SK-N-DZ (cell line): ENCODE results near the gene PIGQ.

Experiments used
- DNase-seq: peaks from one replicate; pipeline ENCODE4 v3.0.0-alpha.2; 2015; ENCODE audit warnings: low spot score

The PIGQ gene

DNA sequence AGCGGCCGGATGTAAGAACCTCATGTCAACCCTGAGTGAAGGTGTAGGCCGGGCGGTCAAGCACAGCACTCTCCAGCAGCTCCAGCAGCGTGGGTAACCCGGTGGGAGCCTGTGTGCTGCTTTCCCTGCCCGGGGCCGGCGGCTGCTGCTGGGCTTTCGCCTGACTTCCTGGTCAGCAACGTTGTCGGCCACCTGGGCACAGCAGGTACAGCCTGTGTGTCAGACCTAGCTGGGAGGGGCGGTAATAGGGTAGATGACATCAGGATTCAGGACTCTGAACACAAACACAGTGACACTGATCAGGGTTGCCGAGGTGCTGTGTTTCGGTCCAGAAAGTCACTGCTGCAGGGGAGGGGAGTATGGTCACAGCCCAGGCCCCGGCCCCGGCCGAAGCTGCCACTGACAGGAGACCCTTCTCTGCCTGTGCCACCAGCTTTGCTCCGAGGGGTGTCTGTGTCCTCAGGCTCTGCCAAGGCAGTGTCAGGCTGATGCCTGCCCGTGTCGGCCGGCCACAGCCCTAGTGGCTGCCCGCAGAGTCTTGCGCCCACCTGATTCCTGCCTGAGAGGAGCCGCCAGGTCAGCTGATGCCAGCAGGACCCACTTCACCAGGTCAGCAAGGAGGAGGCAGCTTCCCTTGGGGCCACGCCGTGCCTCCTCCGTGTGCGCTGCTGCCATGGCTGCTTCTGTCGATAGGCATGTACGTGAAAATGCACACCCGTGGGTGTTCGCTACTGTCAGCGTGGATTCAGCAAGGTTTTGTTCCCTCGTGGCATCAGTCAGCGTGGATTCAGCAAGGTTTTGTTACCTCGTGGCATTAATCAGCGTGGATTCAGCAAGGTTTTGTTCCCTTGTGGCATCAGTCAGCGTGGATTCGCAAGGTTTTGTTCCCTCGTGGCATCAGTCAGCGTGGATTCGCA is 29.3 kb downstream of the PIGQ start:
- no peak for DNase-seq

DNA sequence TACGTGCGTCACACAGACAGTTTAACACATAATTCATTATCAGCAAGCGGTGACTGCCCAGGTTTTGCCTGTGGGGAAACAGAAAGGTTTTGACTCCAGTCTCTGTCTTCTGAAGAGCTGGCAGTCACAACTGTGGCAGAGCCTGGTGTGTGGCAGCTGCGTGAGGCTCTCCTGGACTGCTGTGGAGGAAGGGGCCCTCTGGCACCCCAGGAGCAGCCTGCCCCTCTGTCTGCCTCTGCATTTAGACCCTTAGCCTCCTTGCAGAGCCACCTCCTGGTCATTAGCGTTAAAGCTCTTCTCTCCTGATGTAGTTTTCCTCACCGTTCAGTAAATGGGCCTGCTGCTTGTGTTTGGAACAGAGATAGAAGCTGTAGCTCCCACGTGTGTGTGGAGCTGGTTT is 31.0 kb downstream of the PIGQ start:
- DNase-seq, result no peak

DNA sequence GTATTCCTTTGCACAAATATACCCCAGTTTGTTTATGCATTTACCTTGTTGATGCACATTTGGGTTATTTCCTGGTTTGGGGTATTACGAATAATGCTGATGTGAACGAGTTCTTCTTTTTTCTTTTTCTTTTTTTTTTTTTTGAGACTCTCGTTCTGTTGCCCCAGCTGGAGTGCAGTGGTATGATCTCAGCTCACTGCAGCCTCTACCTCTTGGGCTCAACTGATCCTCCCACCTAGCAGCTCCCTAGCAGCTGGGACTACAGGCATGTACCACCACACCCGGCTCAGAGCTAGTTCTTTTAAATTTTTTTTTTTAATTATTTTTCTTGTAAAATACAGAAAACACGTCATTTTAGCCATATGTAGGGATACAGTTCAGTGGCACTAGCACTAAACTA is 34.2 kb downstream of the PIGQ start:
- DNase-seq, result no peak

- no peak for DNase-seq
Measured at GRCh38 chr16:606656-607307, 37.0 kb downstream of the PIGQ start.

GRCh38 chr16:608019-608418 is 38.3 kb downstream of the PIGQ start:
- no peak for DNase-seq

DNA sequence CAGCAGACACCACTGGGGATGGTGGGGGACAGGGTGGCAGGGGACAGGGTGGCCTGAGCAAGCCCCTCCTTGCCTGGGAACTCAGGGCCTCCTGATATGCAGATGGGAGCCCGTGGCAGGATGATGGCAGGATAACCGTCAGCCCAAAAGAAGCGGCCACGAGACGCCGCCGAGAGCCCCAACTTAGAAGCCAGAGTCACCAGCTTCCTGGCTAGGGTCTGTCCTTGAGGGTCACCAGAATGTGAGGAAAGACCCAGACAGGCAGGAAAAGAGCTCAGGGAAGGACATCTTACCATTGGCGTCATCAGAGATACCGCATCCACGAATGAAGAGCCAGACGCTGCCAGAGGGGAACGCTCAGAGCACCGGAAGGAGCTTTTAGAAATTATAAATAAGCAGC is 39.5 kb downstream of the PIGQ start:
- no peak for DNase-seq

- DNase-seq, result no peak
Measured at GRCh38 chr16:609984-610383, 40.2 kb downstream of the PIGQ start.

- DNase-seq, result peak; percentile 9
Measured at GRCh38 chr16:610513-611381, 41.0 kb downstream of the PIGQ start.

DNA sequence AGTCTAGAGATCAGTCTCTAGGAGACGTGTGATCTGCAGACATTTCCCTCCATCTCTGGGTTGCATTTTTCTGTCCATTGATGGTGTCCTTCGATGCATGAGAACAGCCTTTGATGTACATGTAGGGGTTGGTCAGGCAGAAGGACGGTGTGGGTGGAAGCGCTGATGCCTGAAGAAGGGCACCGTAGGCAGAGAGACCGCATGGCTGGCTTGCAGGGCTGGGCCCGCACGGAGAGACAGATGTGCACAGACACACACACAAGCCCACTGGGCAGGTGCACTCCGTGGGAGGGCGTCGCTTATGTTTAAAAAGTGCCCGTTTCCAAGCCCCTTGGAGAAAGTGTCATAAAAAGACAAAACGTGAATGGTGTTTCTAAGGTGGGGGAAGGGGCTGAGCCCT is 45.4 kb downstream of the PIGQ start:
- no peak for DNase-seq

DNA sequence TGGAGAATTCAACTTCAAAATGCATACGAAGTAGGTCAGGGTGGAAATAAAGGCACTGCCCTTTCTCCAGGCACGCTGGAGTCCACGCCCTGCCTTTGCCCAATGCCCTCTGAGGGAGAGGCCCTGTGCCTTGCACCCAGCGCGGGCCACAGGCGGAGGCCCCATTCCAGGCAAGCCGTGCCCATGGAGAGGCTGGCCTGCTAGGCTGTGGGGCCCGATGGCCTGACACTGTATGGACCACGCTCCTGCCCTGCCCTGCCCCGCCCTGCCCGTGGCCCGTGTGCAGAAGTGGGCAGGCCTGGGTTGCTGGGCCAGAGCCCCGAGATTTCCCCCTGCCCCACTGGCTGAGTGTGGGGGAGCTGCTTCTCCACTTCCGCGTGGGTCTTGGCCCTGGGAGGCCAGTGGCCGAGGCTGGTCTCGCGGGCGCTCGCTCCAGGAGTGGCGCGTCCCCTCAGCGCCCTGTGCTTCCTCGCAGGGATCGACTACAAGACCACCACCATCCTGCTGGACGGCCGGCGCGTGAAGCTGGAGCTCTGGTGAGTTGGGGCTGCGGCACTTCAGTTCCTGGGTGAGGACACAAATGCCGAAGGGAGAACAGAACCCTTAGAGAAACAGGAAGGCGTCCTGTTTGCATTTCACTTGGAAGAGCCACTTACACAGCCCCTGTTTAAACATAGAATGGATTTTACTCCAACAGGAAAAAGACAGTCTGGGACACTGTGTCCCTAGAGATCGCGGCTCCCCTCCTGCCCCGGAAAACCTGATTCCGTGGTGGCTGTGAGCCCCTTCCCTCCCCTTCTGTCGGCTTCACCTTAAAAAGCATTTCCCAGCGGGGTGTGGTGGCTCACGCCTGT is 47.2 kb downstream of the PIGQ start:
- DNase-seq, result no peak

DNA sequence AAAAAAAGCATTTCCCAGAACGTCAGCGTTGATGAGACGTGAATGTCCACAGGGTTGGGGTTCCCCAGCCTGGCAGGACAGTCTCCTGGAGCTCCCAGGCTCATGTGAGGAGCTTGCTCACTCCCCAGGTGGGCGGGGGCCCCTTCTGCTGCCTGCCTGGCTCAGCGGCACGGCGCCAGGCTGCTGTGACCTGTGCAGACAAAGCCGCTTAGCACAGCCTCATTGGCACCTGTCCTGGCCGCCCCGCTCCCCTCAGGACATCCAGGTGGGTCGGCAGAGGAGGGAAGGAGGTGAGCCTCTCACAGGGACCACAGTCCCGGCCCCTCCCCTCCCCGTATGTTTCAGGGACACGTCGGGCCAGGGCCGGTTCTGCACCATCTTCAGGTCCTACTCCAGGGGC is 48.1 kb downstream of the PIGQ start:
- DNase-seq, result no peak

- DNase-seq, result no peak
Measured at GRCh38 chr16:619476-620100, 49.8 kb downstream of the PIGQ start.

DNA sequence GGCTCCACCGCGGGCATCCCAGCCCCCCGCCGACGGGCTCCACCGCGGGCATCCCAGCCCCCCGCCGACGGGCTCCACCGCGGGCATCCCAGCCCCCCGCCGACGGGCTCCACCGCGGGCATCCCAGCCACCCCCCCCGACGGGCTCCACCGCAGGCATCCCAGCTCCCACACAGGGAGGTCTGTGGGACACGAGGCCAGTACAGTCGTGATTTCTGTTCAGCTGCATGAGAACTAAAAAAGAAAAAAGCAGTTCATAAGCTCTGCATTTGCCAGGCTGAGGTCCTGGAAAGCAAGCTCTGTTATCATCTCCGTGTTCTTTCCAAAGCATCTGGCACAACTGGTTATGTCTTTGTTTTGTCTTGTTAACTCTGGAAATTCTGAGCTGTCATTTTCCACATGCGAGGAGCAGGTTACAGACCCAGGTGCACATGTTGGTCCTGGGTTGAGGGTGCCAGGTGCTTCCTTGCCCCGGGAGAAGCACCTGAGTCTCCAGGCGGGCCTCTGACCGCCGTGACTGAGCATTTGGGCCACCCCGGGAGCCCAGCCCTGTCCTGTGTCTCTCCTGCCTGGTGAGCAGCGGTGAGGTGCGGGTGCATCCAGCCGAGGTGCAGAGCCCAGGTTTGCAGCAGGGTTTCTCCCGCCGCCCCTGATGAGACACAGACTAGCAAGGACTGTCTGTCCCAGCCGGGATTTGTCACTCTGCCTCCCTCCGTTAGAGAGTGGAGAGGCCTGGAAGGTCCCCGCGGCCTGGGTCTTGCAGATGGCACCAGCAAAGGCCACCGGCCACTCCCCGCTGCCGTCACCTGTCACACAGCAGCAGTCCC is 51.1 kb downstream of the PIGQ start:
- DNase-seq, result no peak

DNA sequence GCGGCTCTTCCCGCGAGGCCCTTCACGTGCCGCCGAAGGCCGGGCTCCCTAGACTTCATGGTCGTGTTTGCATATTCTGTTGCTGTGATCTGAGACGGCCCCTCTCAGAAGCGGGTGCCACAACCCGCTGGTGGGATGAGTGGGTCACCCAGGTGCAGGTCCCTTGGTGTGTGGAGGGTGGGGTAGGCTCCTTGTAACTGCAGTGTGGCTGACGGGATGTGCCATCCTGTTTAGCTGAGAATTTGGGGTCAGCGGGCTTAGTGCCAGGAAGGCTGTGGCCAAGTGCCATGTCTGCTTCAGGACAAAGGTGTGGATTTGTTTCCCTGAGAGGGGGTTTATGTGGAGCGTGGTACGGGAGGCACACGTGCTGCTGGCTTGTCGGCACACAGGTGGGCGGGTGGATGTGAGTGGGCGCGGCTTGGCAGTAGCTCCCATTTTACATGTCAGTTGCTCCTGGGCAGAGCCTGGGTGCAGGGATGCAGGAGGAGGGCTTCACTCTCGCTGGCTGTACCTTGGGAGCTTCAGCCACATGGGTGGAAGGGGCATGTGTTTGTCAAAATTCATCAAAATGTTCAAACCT is 51.8 kb downstream of the PIGQ start:
- DNase-seq, result no peak

GRCh38 chr16:622920-623280 is 53.1 kb downstream of the PIGQ start:
- no peak for DNase-seq

DNA sequence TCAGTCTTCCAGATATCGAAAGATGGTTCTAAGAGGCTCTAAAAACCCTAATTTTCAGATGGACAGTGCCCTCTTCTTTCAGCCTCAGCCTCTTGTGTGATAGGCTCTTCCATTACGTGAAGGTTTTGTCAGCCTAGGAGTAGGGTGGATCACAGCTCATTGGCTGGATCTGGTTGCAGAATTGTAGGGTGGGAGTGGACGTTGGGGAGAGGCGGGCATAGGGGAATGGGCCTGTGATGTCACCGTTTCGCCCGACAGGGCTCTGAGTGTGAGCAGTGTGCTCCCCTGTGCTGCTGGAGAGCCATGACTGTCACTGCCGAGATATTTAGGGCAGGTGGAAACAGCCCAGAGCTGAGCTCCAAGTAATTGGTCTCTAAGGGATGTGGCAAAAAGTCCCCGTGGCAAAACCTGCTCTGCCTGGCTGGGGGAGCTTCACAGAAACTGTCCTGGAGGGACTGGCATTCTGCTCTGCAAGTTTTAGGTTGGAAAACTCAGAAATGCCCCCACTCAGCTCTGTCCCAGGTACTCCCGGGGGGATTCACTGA is 54.8 kb downstream of the PIGQ start:
- DNase-seq, result peak; percentile 78

DNA sequence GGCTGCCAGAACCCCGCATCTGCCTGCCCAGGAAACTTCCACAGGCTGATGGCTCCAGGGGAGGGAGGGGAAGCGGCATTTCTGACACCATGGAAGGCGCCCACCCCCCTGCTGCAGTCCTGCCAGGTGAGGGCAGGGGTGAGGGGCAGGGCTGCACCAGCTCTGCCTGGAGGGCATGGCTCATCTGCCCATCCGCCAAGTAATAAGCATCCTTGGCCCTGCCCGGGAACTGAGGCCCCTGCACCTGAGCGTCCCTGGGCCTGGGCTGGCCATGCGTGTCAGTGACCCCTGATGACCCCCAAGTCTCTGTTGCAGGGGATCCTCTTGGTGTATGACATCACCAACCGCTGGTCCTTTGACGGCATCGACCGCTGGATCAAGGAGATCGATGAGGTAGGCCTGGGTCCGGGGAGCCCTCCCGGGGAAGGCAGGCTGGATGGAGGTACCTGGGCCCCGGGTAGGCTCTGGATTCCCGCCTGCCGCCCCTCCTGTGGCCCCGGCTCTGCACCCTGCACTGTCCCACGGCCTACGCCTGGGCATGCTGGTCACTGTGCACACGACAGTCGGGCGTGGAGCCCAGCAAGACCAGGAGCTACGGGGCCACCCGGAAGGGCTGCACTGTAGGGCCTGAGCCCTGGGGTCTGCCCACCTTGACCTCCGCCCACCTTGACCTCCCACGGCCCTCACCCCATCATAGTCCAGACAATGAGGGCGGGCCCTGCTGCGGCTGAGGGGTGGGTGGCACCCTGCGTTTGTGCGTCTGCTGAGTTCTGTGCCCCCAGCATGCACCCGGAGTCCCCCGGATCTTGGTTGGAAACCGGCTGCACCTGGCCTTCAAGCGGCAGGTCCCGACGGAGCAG is 55.6 kb downstream of the PIGQ start:
- DNase-seq, result no peak
